ENCODE measurements around the gene TMEM79.

DNA sequence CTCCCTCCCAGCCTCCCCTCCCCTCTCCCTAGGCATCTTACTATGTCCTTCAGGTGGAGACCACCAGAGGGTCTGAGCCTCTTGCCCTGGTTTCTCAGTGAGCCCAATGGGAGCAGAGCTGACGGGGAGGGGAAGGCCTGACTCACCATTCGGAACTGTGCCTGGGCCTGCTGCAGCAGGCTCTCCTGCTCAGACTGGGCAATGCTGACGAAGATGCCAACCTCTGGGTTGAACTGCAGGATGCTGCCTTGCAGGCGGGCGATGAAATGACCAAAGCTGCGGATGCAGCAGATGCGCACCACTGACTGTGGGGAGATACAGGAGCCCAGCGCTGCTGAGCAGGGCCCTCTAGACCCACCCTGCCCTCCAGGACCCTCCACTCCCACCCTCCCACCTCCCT, 25.3 kb upstream of the TMEM79 start:
- TF ChIP-seq, protein P1, sequence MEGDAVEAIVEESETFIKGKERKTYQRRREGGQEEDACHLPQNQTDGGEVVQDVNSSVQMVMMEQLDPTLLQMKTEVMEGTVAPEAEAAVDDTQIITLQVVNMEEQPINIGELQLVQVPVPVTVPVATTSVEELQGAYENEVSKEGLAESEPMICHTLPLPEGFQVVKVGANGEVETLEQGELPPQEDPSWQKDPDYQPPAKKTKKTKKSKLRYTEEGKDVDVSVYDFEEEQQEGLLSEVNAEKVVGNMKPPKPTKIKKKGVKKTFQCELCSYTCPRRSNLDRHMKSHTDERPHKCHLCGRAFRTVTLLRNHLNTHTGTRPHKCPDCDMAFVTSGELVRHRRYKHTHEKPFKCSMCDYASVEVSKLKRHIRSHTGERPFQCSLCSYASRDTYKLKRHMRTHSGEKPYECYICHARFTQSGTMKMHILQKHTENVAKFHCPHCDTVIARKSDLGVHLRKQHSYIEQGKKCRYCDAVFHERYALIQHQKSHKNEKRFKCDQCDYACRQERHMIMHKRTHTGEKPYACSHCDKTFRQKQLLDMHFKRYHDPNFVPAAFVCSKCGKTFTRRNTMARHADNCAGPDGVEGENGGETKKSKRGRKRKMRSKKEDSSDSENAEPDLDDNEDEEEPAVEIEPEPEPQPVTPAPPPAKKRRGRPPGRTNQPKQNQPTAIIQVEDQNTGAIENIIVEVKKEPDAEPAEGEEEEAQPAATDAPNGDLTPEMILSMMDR (IDR thresholded peaks at IDR 0.05; ENCODE audit: low read depth, low read length): no peak
- no peak for TF ChIP-seq EZH2phosphoT487 (IDR thresholded peaks at IDR 0.05; ENCODE audit: low read depth)

All from OCI-LY3 (cell line).